RWPE2 (cell line): ENCODE results near the gene PROC.
A peak's percentile ranks its signal among the peaks of the same experiment; 100 is the strongest.

Source experiments
- ATAC-seq: fragments of 200-7000 bp; cut with Tn5 transposase; 3 replicates; pipeline ENCODE4 v1.9.1; 2021; ENCODE audit warnings: low read depth
- DNase-seq: peaks from one replicate; pipeline ENCODE4 v3.0.0-alpha.2; 2020; ENCODE audit warnings: low spot score
- H3K27ac ChIP-seq: fragments of 450-650 bp; 2 replicates; pipeline ENCODE4 v1.5.1; 2017; ENCODE audit warnings: mild to moderate bottlenecking; ENCODE audit not compliant: poor library complexity, severe bottlenecking
- H3K27me3 ChIP-seq: fragments of 250-450 bp; sonication (Bioruptor Pico); 2 replicates; pipeline ENCODE4 v1.5.1; 2021; ENCODE audit warnings: mild to moderate bottlenecking, moderate library complexity; ENCODE audit not compliant: insufficient read depth, poor library complexity, severe bottlenecking
- H3K36me3 ChIP-seq: fragments of 250-450 bp; sonication (Bioruptor Pico); 2 replicates; pipeline ENCODE4 v1.5.1; 2020; ENCODE audit warnings: low read depth, mild to moderate bottlenecking, moderate library complexity
- H3K4me1 ChIP-seq: fragments of 250-450 bp; sonication (Bioruptor Pico); 2 replicates; pipeline ENCODE4 v1.5.1; 2021; ENCODE audit warnings: mild to moderate bottlenecking, moderate library complexity; ENCODE audit not compliant: insufficient read depth, poor library complexity, severe bottlenecking
- H3K4me3 ChIP-seq: fragments of 250-450 bp; sonication (Bioruptor Pico); 2 replicates; pipeline ENCODE4 v1.5.1; 2021; ENCODE audit warnings: mild to moderate bottlenecking, moderate library complexity; ENCODE audit not compliant: severe bottlenecking
- H3K9me3 ChIP-seq: fragments of 250-450 bp; sonication (Bioruptor Pico); 2 replicates; pipeline ENCODE4 v1.5.1; 2021; ENCODE audit warnings: mild to moderate bottlenecking, moderate library complexity; ENCODE audit not compliant: severe bottlenecking
- TF ChIP-seq, protein P1 (sequence below): fragments of 450-650 bp; IDR thresholded peaks from one replicate; pipeline ENCODE4 v1.5.1; 2017; ENCODE audit warnings: mild to moderate bottlenecking, moderate library complexity; ENCODE audit not compliant: poor library complexity, severe bottlenecking

The PROC gene

GRCh38 chr2:127387655-127388422 is 30.4 kb upstream of the PROC start, which contains the start of gene MAP3K2:
MAP3K2 (minus strand) TSS chr2:127387975; CDS start chr2:127343129, 44,846 bp downstream.
- Histone ChIP-seq H3K4me3 (peak within 1 kb of the TSS; percentile 99), H3K36me3 (no peaks in the 10 kb centered on the region), H3K27me3 (no peaks in the 10 kb centered on the region), H3K27ac (peak within 1 kb of the TSS; percentile 91), H3K9me3 (no peaks in the 10 kb centered on the region), H3K4me1 (peaks cover 18% of the 10 kb centered on the region)
- ATAC-seq (peak; percentile 76), DNase-seq (peak; percentile 89)
- TF ChIP-seq, protein P1, sequence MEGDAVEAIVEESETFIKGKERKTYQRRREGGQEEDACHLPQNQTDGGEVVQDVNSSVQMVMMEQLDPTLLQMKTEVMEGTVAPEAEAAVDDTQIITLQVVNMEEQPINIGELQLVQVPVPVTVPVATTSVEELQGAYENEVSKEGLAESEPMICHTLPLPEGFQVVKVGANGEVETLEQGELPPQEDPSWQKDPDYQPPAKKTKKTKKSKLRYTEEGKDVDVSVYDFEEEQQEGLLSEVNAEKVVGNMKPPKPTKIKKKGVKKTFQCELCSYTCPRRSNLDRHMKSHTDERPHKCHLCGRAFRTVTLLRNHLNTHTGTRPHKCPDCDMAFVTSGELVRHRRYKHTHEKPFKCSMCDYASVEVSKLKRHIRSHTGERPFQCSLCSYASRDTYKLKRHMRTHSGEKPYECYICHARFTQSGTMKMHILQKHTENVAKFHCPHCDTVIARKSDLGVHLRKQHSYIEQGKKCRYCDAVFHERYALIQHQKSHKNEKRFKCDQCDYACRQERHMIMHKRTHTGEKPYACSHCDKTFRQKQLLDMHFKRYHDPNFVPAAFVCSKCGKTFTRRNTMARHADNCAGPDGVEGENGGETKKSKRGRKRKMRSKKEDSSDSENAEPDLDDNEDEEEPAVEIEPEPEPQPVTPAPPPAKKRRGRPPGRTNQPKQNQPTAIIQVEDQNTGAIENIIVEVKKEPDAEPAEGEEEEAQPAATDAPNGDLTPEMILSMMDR = no peak

DNA sequence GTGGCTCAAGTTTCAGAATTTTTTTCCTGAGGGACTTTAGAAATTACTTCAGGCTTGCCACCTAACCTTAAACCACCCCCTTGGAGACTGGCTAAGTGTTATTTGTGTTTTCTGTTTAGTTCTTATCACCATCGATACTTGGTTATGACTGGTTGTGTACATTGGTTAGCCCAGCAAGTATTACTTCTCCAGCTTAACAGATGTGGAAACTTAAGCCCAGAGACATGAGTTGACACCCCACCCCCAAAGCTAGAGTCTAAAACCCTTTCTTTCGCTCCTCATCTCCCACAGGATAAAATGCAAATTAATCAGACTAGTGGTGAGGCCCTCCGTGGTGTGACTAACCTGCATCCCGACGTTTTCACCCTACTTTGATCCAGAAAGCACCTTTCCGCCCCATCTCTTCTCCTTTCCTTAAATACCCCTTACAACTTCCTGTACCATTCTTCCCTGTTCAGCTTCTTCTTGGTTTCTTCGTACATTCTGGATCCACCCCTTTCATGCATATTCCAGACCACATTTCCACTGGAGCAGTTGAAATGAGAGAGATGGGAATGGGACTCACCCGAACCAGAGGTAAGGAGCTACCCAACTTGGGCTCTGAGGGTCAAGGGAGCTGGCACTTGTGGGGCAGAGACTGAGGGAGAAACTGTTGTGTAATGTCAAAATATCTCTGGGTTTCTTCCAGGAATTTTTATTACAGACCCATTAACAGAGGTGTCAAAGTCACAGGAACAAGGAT is 29.6 kb upstream of the PROC start:
- Histone ChIP-seq H3K9me3 (no peaks in the 10 kb centered on the region), H3K36me3 (no peaks in the 10 kb centered on the region), H3K27me3 (no peaks in the 10 kb centered on the region), H3K4me1 (peaks cover 18% of the 10 kb centered on the region), H3K4me3 (peak overlapping the region; percentile 99), H3K27ac (peak overlapping the region; percentile 91)
- DNase-seq = no peak
- TF ChIP-seq, protein P1 = no peak
- ATAC-seq = peak; percentile 1; the same call in 2 of the 3 replicates

GRCh38 chr2:127389778-127390435 is 28.3 kb upstream of the PROC start:
- H3K27ac ChIP-seq = no peak overlapping the region
- DNase-seq (no peak), ATAC-seq (no peak)
- H3K4me3 ChIP-seq = no peak overlapping the region
- H3K36me3 ChIP-seq = no peaks in the 10 kb centered on the region
- no peaks in the 10 kb centered on the region for H3K27me3 ChIP-seq
- no peaks in the 10 kb centered on the region for H3K9me3 ChIP-seq
- peaks cover 18% of the 10 kb centered on the region for H3K4me1 ChIP-seq
- TF ChIP-seq, protein P1 = no peak

DNA sequence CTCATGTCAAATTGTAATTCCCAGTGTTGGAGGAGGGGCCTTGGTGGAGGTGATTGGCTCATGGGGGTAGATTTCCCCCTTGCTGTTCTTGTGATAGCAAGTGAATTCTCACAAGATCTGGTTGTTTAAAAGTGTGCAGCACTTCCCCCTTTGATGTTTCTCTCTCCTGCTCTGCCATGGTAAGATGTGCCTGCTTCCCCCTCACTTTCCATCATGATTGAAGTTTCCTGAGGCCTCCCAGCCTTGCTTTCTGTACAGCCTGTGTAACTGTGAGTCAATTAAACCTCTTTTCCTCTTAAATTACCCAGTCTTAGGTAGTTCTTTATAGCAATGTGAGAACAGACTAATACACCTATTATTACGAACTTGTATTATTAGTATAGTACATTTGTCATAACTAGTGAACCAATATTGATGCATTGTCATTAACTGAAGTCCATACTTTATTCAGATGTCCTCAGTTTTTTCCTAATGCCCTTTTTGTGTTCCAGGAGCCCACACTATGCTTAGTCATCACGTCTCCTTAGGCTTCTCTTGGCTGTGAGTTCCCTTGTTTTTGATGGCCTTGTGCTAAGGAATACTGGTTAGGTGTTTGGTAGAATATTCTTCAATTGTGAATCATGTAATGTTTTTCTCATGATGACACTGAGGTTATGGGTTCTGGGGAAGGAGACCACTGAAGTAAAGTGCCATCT is 25.9 kb upstream of the PROC start:
- no peak for ATAC-seq
- DNase-seq = no peak
- no peak overlapping the region for H3K27ac ChIP-seq
- no peaks in the 10 kb centered on the region for H3K9me3 ChIP-seq
- no peak overlapping the region for H3K4me3 ChIP-seq
- no peaks in the 10 kb centered on the region for H3K27me3 ChIP-seq
- TF ChIP-seq, protein P1 = no peak
- peaks cover 5% of the 10 kb centered on the region for H3K4me1 ChIP-seq
- no peaks in the 10 kb centered on the region for H3K36me3 ChIP-seq
